PFSK-1 (cell line): ENCODE data around the gene PERM1.

ENCODE experiments used
- POLR2AphosphoS5 ChIP-seq: IDR thresholded peaks from 2 replicates; pipeline ENCODE4 v1.6.1; 2012; ENCODE audit warnings: low read depth, mild to moderate bottlenecking, control low read depth, low read length, moderate library complexity
- REST ChIP-seq, 2 experiments: IDR thresholded peaks; 2 replicates each; pipeline versions ENCODE4 v1.6.1 to v1.8.0; 2011 to 2012; ENCODE audit warnings: low read depth in 2 of 2, low read length in 2 of 2, control low read depth in 1 of 2, inconsistent platforms in 1 of 2, mild to moderate bottlenecking in 1 of 2, moderate library complexity in 1 of 2; ENCODE audit not compliant: insufficient read depth in 1 of 2
- SIN3A ChIP-seq: IDR thresholded peaks from 2 replicates; pipeline ENCODE4 v1.6.1; 2012; ENCODE audit warnings: mild to moderate bottlenecking, low read length, moderate library complexity, borderline replicate concordance; ENCODE audit not compliant: insufficient read depth
- TAF1 ChIP-seq: IDR thresholded peaks from 2 replicates; pipeline ENCODE4 v1.6.1; 2012; ENCODE audit warnings: low read length, control low read depth, borderline replicate concordance; ENCODE audit not compliant: insufficient read depth

- TF ChIP-seq TAF1: 0 out of 2 replicates have a peak, but pooled peaks have one; percentile 40
- no peak for TF ChIP-seq SIN3A
- no peak for TF ChIP-seq REST (IDR thresholded peaks at IDR 0.05; ENCODE audit: insufficient read depth in 1 of 2, low read depth in 2 of 2, low read length in 2 of 2)
- TF ChIP-seq POLR2AphosphoS5: no peak; the same call in 1 of the 2 replicates
Observed at GRCh38 chr1:925561-926421, 56.1 kb downstream of the PERM1 start.
